SK-N-SH treated with all-trans-retinoic acid at 6 μM for 48 hours (cell line): ENCODE measurements around the gene SYNPO.

ENCODE experiments used
- ATAC-seq: fragments of 200-7000 bp; cut with Tn5 transposase; 3 replicates; pipeline ENCODE4 v1.9.1; 2020; ENCODE audit warnings: mild to moderate bottlenecking, moderate library complexity
- ARNTL ChIP-seq: fragments of 450-650 bp; formaldehyde crosslinking; IDR thresholded peaks from 2 replicates; pipeline ENCODE4 v1.5.0; 2020; ENCODE audit warnings: low read depth, mild to moderate bottlenecking, moderate library complexity, borderline replicate concordance
- BACH2 ChIP-seq: fragments of 250-450 bp; sonication (Bioruptor Pico); IDR thresholded peaks from 2 replicates; pipeline ENCODE4 v1.9.0; 2021; ENCODE audit warnings: mild to moderate bottlenecking, borderline replicate concordance
- CREB5 ChIP-seq: fragments of 250-450 bp; sonication (Bioruptor Pico); IDR thresholded peaks from 2 replicates; pipeline ENCODE4 v1.5.1; 2020; ENCODE audit warnings: low read depth, mild to moderate bottlenecking, moderate library complexity
- CSDC2 ChIP-seq: fragments of 250-450 bp; sonication (Bioruptor Pico); IDR thresholded peaks from 2 replicates; pipeline ENCODE4 v1.5.0; 2020; ENCODE audit warnings: mild to moderate bottlenecking, moderate library complexity
- CSRNP3 ChIP-seq: fragments of 250-450 bp; sonication (Bioruptor Pico); IDR thresholded peaks from 2 replicates; pipeline ENCODE4 v1.5.1; 2021; ENCODE audit warnings: mild to moderate bottlenecking, moderate library complexity
- ESRRG ChIP-seq: fragments of 250-450 bp; sonication (Bioruptor Pico); IDR thresholded peaks from 2 replicates; pipeline ENCODE4 v1.6.1; 2021; ENCODE audit warnings: mild to moderate bottlenecking
- GLIS3 ChIP-seq: fragments of 250-450 bp; sonication (Bioruptor Pico); IDR thresholded peaks from 2 replicates; pipeline ENCODE4 v1.5.0; 2020; ENCODE audit warnings: mild to moderate bottlenecking, moderate library complexity
- ISL1 ChIP-seq: fragments of 250-450 bp; sonication (Bioruptor Pico); IDR thresholded peaks from 2 replicates; pipeline ENCODE4 v2.1.2; 2022; ENCODE audit warnings: mild to moderate bottlenecking, moderate library complexity
- OSR1 ChIP-seq: fragments of 250-450 bp; sonication (Bioruptor Pico); IDR thresholded peaks from 2 replicates; pipeline ENCODE4 v1.8.0; 2022; ENCODE audit warnings: moderate library complexity, mild to moderate bottlenecking, inconsistent platforms
- PATZ1 ChIP-seq: fragments of 250-450 bp; sonication (Bioruptor Pico); IDR thresholded peaks from 2 replicates; pipeline ENCODE4 v1.8.0; 2020; ENCODE audit warnings: mild to moderate bottlenecking, moderate library complexity, borderline replicate concordance
- POU6F1 ChIP-seq: fragments of 250-450 bp; sonication (Bioruptor Pico); IDR thresholded peaks from 2 replicates; pipeline ENCODE4 v1.8.0; 2021; ENCODE audit warnings: low read depth, mild to moderate bottlenecking, moderate library complexity, borderline replicate concordance
- PPARA ChIP-seq: fragments of 250-450 bp; sonication (Bioruptor Pico); IDR thresholded peaks from 2 replicates; pipeline ENCODE4 v1.5.0; 2020; ENCODE audit warnings: mild to moderate bottlenecking, borderline replicate concordance
- RARB ChIP-seq: fragments of 250-450 bp; sonication (Bioruptor Pico); IDR thresholded peaks from 2 replicates; pipeline ENCODE4 v1.8.0; 2021; ENCODE audit warnings: mild to moderate bottlenecking, moderate library complexity
- SNAI2 ChIP-seq: fragments of 250-450 bp; sonication (Bioruptor Pico); IDR thresholded peaks from 2 replicates; pipeline ENCODE4 v1.5.0; 2020; ENCODE audit warnings: mild to moderate bottlenecking, moderate library complexity
- TCF4 ChIP-seq: fragments of 250-450 bp; sonication (Bioruptor Pico); IDR thresholded peaks from 2 replicates; pipeline ENCODE4 v1.8.0; 2021; ENCODE audit warnings: mild to moderate bottlenecking, moderate library complexity, borderline replicate concordance
- TOX ChIP-seq: fragments of 250-450 bp; sonication (Bioruptor Pico); IDR thresholded peaks from 2 replicates; pipeline ENCODE4 v1.8.0; 2021; ENCODE audit warnings: mild to moderate bottlenecking, moderate library complexity, borderline replicate concordance
- TSHZ2 ChIP-seq: fragments of 250-450 bp; sonication (Bioruptor Pico); IDR thresholded peaks from 2 replicates; pipeline ENCODE4 v1.5.0; 2020; ENCODE audit warnings: mild to moderate bottlenecking, moderate library complexity
- ZC3H10 ChIP-seq: fragments of 250-450 bp; sonication (Bioruptor Pico); IDR thresholded peaks from 2 replicates; pipeline ENCODE4 v1.5.1; 2021; ENCODE audit warnings: mild to moderate bottlenecking, moderate library complexity
- ZFP3 ChIP-seq: fragments of 250-450 bp; sonication (Bioruptor Pico); IDR thresholded peaks from 2 replicates; pipeline ENCODE4 v1.5.0; 2020; ENCODE audit warnings: mild to moderate bottlenecking, moderate library complexity
- ZFP30 ChIP-seq: fragments of 450-650 bp; formaldehyde crosslinking; IDR thresholded peaks from 2 replicates; pipeline ENCODE4 v1.5.0; 2022; ENCODE audit warnings: mild to moderate bottlenecking, moderate library complexity
- ZNF565 ChIP-seq: fragments of 450-650 bp; formaldehyde crosslinking; conservative IDR thresholded peaks from 2 replicates; pipeline ENCODE4 v1.5.0; 2020; ENCODE audit warnings: low read depth, mild to moderate bottlenecking, moderate library complexity
- ZNF70 ChIP-seq: fragments of 450-650 bp; formaldehyde crosslinking; IDR thresholded peaks from 2 replicates; pipeline ENCODE4 v1.5.0; 2020; ENCODE audit warnings: mild to moderate bottlenecking, moderate library complexity
- ZNF8 ChIP-seq: fragments of 450-650 bp; formaldehyde crosslinking; IDR thresholded peaks from 2 replicates; pipeline ENCODE4 v1.5.0; 2020; ENCODE audit warnings: mild to moderate bottlenecking, moderate library complexity

Gene SYNPO

GRCh38 chr5:150621301-150621700 lies 19.2 kb upstream of the SYNPO start:
- TF ChIP-seq ISL1 (CRISPR knock-in tag) (no peak), TOX (no peak), OSR1 (CRISPR knock-in tag) (no peak), GLIS3 (no peak), ZNF8 (CRISPR knock-in tag) (no peak), SNAI2 (CRISPR knock-in tag) (no peak)
- TF ChIP-seq, all 23 proteins: peak for 0
- ATAC-seq = no peak

- no peak for ATAC-seq
- TF ChIP-seq ISL1 (CRISPR knock-in tag) (no peak), BACH2 (CRISPR knock-in tag) (no peak), RARB (no peak), ZNF8 (CRISPR knock-in tag) (no peak), PPARA (CRISPR knock-in tag) (no peak), CSRNP3 (CRISPR knock-in tag) (no peak), SNAI2 (CRISPR knock-in tag) (no peak), ZNF565 (CRISPR knock-in tag) (no peak), GLIS3 (no peak), CSDC2 (CRISPR knock-in tag) (no peak), ZNF70 (CRISPR knock-in tag) (no peak), TSHZ2 (no peak), PATZ1 (CRISPR knock-in tag) (no peak), CREB5 (no peak), ARNTL (no peak)
Measured at GRCh38 chr5:150622157-150622556, 18.3 kb upstream of the SYNPO start.

- ATAC-seq = no peak
- no peak for TF ChIP-seq PATZ1 (CRISPR knock-in tag)
- TF ChIP-seq ZC3H10 (CRISPR knock-in tag) = no peak
- TF ChIP-seq TCF4 (CRISPR knock-in tag) = no peak
- TF ChIP-seq TOX = no peak
- no peak for TF ChIP-seq RARB
- TF ChIP-seq CSDC2 (CRISPR knock-in tag) = no peak
- no peak for TF ChIP-seq ISL1 (CRISPR knock-in tag)
- TF ChIP-seq ARNTL = no peak
- TF ChIP-seq ZFP30 (CRISPR knock-in tag) = no peak
- TF ChIP-seq BACH2 (CRISPR knock-in tag) = no peak
- no peak for TF ChIP-seq ESRRG (CRISPR knock-in tag)
- TF ChIP-seq ZNF565 (CRISPR knock-in tag) = no peak
- TF ChIP-seq SNAI2 (CRISPR knock-in tag) = no peak
- no peak for TF ChIP-seq CSRNP3 (CRISPR knock-in tag)
- TF ChIP-seq POU6F1 (CRISPR knock-in tag) = no peak
- TF ChIP-seq ZFP3 (CRISPR knock-in tag) = no peak
- no peak for TF ChIP-seq ZNF8 (CRISPR knock-in tag)
- TF ChIP-seq OSR1 (CRISPR knock-in tag) = no peak
- TF ChIP-seq ZNF70 (CRISPR knock-in tag) = no peak
Measured at GRCh38 chr5:150623152-150623877, 17.1 kb upstream of the SYNPO start.
